Endothelial cell of umbilical vein (primary cell): ENCODE measurements around the gene JAZF1. TPM values are rescaled to one million over a fixed set of nuclear protein-coding genes. Genes with fewer than 3 reads are reported as not detected.

Source experiments
- BruUV-seq: library from RNA; stranded (reverse); fragments of 400-500 nt; replicated peaks from 2 replicates; lab custom pipeline; 2021; lab: Mats Ljungman, UMichigan
- CTCF ChIA-PET: fragments of 300-600, 350-600 bp; sonication (Branson Sonifier 250); formaldehyde crosslinking; loops from one replicate; lab custom pipeline; 2021; ENCODE audit warnings: antibody characterized with exemption, inconsistent platforms; lab: Charles Lee
- POLR2A ChIA-PET: fragments of 300-600, 350-600 bp; sonication (Branson Sonifier 250); formaldehyde crosslinking; loops from one replicate; lab custom pipeline; 2021; ENCODE audit warnings: antibody characterized with exemption, inconsistent platforms; lab: Charles Lee
- DNase-seq: peaks from one replicate; pipeline ENCODE4 v3.0.0-alpha.2; 2011; ENCODE audit warnings: low read depth, low spot score
- FAIRE-seq: peaks from 2 replicates; lab custom pipeline; 2011; peaks lifted over from hg19 to GRCh38; lab: Jason Lieb, UNC
- H2AFZ ChIP-seq: 2 replicates; pipeline ENCODE4 v1.6.0; 2012; ENCODE audit warnings: low read depth, low read length, control low read depth, inconsistent platforms
- H3K27ac ChIP-seq: 2 replicates; pipeline ENCODE4 v1.5.1; 2011; ENCODE audit warnings: low read depth, mild to moderate bottlenecking, control low read depth, low read length, moderate library complexity; ENCODE audit not compliant: insufficient read depth
- H3K27me3 ChIP-seq, 2 experiments: 2 replicates each; pipeline versions ENCODE4 v1.6.0 to v1.6.1; 2011; ENCODE audit warnings: low read length in 2 of 2, mixed read lengths in 1 of 2; ENCODE audit not compliant: control insufficient read depth in 2 of 2, insufficient read depth in 2 of 2
- H3K36me3 ChIP-seq, 2 experiments: 2 replicates in 1 of 2; 3 replicates in 1 of 2; pipeline ENCODE4 v1.5.1; 2011; ENCODE audit warnings: low read length in 2 of 2, mild to moderate bottlenecking in 1 of 2, moderate library complexity in 1 of 2; ENCODE audit not compliant: control insufficient read depth in 2 of 2, insufficient read depth in 2 of 2; ENCODE audit errors: extremely low read depth in 1 of 2
- H3K4me1 ChIP-seq: 3 replicates; pipeline ENCODE4 v1.5.1; 2011; ENCODE audit warnings: mild to moderate bottlenecking, low read length; ENCODE audit not compliant: control insufficient read depth, insufficient read depth; ENCODE audit errors: extremely low read depth
- H3K4me2 ChIP-seq: 2 replicates; pipeline ENCODE4 v1.6.1; 2011; ENCODE audit warnings: low read length, control low read depth, mixed read lengths; ENCODE audit not compliant: insufficient read depth
- H3K4me3 ChIP-seq, 3 experiments: fragments of 200-600 bp in 1 of 3; sonication (generic), shearing (Covaris generic) in 1 of 3; replicated peaks in 1 of 3; 2 replicates each; pipeline ENCODE4 v1.5.1; 2011 to 2016; ENCODE audit warnings: control low read depth in 3 of 3, low read length in 3 of 3, mild to moderate bottlenecking in 2 of 3, inconsistent platforms in 1 of 3, low read depth in 1 of 3, moderate library complexity in 1 of 3; ENCODE audit not compliant: insufficient read depth in 1 of 3
- H3K79me2 ChIP-seq: 2 replicates; pipeline ENCODE4 v1.6.0; 2012; ENCODE audit warnings: low read length, inconsistent platforms; ENCODE audit not compliant: control insufficient read depth, insufficient read depth
- H3K9ac ChIP-seq: replicated peaks from 2 replicates; pipeline ENCODE3; 2011; ENCODE audit warnings: low read length, control low read depth; ENCODE audit not compliant: insufficient read depth; ENCODE audit errors: extremely low read depth
- H3K9me1 ChIP-seq: replicated peaks from 3 replicates; pipeline ENCODE4 v1.6.0; 2011; ENCODE audit warnings: mild to moderate bottlenecking, low read length; ENCODE audit not compliant: control insufficient read depth, insufficient read depth; ENCODE audit errors: extremely low read depth
- H3K9me3 ChIP-seq: replicated peaks from 2 replicates; pipeline ENCODE4 v1.5.1; 2012; ENCODE audit warnings: low read length, inconsistent platforms; ENCODE audit not compliant: control insufficient read depth, insufficient read depth
- H4K20me1 ChIP-seq: replicated peaks from 2 replicates; pipeline ENCODE3; 2011; ENCODE audit warnings: mild to moderate bottlenecking, low read length; ENCODE audit not compliant: control insufficient read depth, insufficient read depth; ENCODE audit errors: extremely low read depth
- EZH2 ChIP-seq: IDR thresholded peaks from 2 replicates; pipeline ENCODE4 v1.6.1; 2012; ENCODE audit warnings: borderline replicate concordance, low read depth, mild to moderate bottlenecking, moderate library complexity, low read length, inconsistent platforms; ENCODE audit not compliant: severe bottlenecking
- FOS ChIP-seq: IDR thresholded peaks from 2 replicates; pipeline ENCODE4 v1.6.1; 2011; ENCODE audit warnings: mild to moderate bottlenecking, low read length, moderate library complexity, borderline replicate concordance; ENCODE audit not compliant: insufficient read depth
- JUN ChIP-seq: IDR thresholded peaks from 2 replicates; pipeline ENCODE4 v1.6.1; 2011; ENCODE audit warnings: borderline replicate concordance, low read depth; ENCODE audit not compliant: insufficient read length, insufficient read depth
- MYC ChIP-seq: IDR thresholded peaks from one replicate; pipeline ENCODE4 v1.6.1; 2011; ENCODE audit warnings: mild to moderate bottlenecking, low read depth, low read length
- POLR2A ChIP-seq: IDR thresholded peaks from 2 replicates; pipeline ENCODE4 v1.6.1; 2012; ENCODE audit warnings: low read depth, mild to moderate bottlenecking, control low read depth, low read length
- POLR2AphosphoS5 ChIP-seq: IDR thresholded peaks from 2 replicates; pipeline ENCODE4 v1.6.1; 2012; ENCODE audit warnings: low read depth, mild to moderate bottlenecking, control low read depth, low read length, moderate library complexity; ENCODE audit not compliant: insufficient read depth
- dilution Hi-C: fragments of 300-500 bp; cut with MboI; formaldehyde crosslinking; loops from one replicate; pipeline ENCODE4 v1.15.0; 2019; ENCODE audit warnings: low sequenced_read_pairs; ENCODE audit not compliant: extremely low pct_ligation_motif_present
- intact Hi-C: fragments of 100-400 bp; cut with micrococcal nuclease; formaldehyde crosslinking; loops from one replicate; pipeline ENCODE4 v1.10.0; 2022
- polyA plus RNA-seq, 4 experiments: library from polyadenylated mRNA; depleted of rRNA in 3 of 4; stranded (reverse) in 3 of 4; unstranded in 1 of 4; fragments of >200 nt; gene quantifications; 2 replicates each; pipeline versions ENCODE4 v1.2.1 to v1.2.3, GENCODE V29; 2011 to 2012; ENCODE audit warnings: missing spikeins in 1 of 4
- total RNA-seq: library from RNA; stranded (reverse); gene quantifications from 2 replicates; pipeline ENCODE4 v1.2.3, GENCODE V29; 2021
- TF ChIP-seq, protein P1 (sequence below): IDR thresholded peaks from 2 replicates; pipeline ENCODE4 v1.6.1; 2011; ENCODE audit not compliant: insufficient read depth, insufficient read length
- TF ChIP-seq, protein P2 (sequence below), 2 donors: IDR thresholded peaks; 1 replicate in 1 of 2; 2 replicates in 1 of 2; pipeline ENCODE4 v1.5.1; 2011; ENCODE audit warnings: low read length in 2 of 2, mild to moderate bottlenecking in 2 of 2, moderate library complexity in 2 of 2, control low read depth in 1 of 2, inconsistent platforms in 1 of 2, low read depth in 1 of 2; ENCODE audit not compliant: insufficient read depth in 1 of 2; ENCODE audit errors: extremely low read depth in 1 of 2

Gene JAZF1
- total and polyA plus RNA-seq, 2 donors (not counting 3 experiments of a cell fraction or from before 2014, with no cell fraction given), result 2.5 to 16.9 TPM

DNA sequence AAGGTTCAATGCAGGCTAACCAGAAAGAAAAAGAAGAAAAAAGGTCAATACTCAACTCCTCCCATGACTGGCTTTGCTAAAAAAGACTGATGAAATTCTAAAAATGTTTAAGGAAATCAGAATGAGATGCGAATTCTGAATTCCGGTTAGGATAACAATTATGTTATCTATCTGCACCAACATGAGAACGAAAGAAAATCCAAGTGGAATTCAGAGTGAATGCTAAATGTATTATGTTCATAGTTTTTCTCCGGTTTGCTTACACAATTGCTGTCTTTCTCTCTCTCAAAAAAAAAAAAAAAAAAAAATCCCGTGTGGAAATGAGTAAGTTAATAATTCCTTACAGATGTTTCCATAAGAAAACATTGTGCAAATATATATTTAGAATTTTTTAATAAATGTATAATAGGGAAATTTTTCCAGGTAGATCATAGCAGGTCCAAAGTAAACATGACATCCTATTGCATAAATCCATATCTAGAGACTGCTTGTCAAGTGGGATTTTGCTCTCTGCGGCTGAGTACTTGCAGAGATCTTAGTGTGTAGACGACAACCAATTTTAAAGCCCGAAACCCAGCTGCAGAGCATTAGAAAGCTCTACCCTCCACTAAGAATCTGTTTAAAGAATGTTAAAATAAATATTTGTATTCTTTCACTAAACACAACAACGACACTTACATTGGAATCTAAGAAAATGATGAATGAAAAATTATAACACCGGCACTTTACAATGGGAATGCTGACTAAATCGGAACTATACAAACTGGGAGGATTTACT is 104.0 kb downstream of the JAZF1 start:
- no peak overlapping the region for H3K9ac ChIP-seq
- no peaks in the 10 kb centered on the region for H3K9me1 ChIP-seq
- no peak overlapping the region for H2AFZ ChIP-seq
- H3K9me3 ChIP-seq, result no peaks in the 10 kb centered on the region
- H3K4me1 ChIP-seq, result peaks cover 7% of the 10 kb centered on the region
- BruUV-seq, result no TSS peak
- H3K4me3 ChIP-seq, result no peak overlapping the region
- dilution Hi-C loops, result no loop called here
- DNase-seq (no peak), FAIRE-seq (no peak)
- TF ChIP-seq FOS (no peak), EZH2 (no peak), MYC (no peak), POLR2A (no peak), JUN (no peak), POLR2AphosphoS5 (no peak)
- TF ChIP-seq, protein P1, sequence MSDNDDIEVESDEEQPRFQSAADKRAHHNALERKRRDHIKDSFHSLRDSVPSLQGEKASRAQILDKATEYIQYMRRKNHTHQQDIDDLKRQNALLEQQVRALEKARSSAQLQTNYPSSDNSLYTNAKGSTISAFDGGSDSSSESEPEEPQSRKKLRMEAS, result no peak
- TF ChIP-seq, protein P2, sequence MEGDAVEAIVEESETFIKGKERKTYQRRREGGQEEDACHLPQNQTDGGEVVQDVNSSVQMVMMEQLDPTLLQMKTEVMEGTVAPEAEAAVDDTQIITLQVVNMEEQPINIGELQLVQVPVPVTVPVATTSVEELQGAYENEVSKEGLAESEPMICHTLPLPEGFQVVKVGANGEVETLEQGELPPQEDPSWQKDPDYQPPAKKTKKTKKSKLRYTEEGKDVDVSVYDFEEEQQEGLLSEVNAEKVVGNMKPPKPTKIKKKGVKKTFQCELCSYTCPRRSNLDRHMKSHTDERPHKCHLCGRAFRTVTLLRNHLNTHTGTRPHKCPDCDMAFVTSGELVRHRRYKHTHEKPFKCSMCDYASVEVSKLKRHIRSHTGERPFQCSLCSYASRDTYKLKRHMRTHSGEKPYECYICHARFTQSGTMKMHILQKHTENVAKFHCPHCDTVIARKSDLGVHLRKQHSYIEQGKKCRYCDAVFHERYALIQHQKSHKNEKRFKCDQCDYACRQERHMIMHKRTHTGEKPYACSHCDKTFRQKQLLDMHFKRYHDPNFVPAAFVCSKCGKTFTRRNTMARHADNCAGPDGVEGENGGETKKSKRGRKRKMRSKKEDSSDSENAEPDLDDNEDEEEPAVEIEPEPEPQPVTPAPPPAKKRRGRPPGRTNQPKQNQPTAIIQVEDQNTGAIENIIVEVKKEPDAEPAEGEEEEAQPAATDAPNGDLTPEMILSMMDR (IDR thresholded peaks at IDR 0.05; ENCODE audit: extremely low read depth in 1 of 2, insufficient read depth in 1 of 2, low read depth in 1 of 2, low read length in 2 of 2), result no peak
- peaks cover 8% of the 10 kb centered on the region for H4K20me1 ChIP-seq
- no peaks in the 10 kb centered on the region for H3K27me3 ChIP-seq
- no peak overlapping the region for H3K27ac ChIP-seq
- no peaks in the 10 kb centered on the region for H3K36me3 ChIP-seq
- intact Hi-C loops, result loop anchor here (5.0 kb wide), 2 partner anchors 154 to 864 kb away; no protein-coding TSS in a partner anchor
- peaks cover 3% of the 10 kb centered on the region for H3K79me2 ChIP-seq
- no peak overlapping the region for H3K4me2 ChIP-seq
- ChIA-PET CTCF (interaction anchor here (0.9 to 5.3 kb wide), 11 partner anchors 7 to 881 kb away, joined by 3 to 78 read pairs (median 9); no protein-coding TSS in a partner anchor), POLR2A (no interaction called here)
